ENCODE measurements around the gene AP1S1.

- TF ChIP-seq CTCF (IDR thresholded peaks at IDR 0.05) (no peak), POLR2A (IDR thresholded peaks at IDR 0.05) (no peak)
Measured at GRCh38 chr7:101205901-101206664, 51.8 kb downstream of the AP1S1 start.
